Omental fat pad (tissue), 4 donors: ENCODE data around the gene RUSF1. TPM values are rescaled to one million over a fixed set of nuclear protein-coding genes. Genes with fewer than 3 reads are reported as not detected.
"Not testable (repeated sequence)": the region's sequence is repeated elsewhere in the genome, so short reads cannot be mapped to it uniquely, and the experiment has no call there.

Experiments used
- ATAC-seq: fragments of 150-250 bp; one replicate; pipeline ENCODE4 v1.9.1; 2016; ENCODE audit warnings: mild to moderate bottlenecking, moderate library complexity; ENCODE audit not compliant: low FRiP score
- DNase-seq: peaks from one replicate; pipeline ENCODE4 v3.0.0-alpha.2; 2019; ENCODE audit warnings: low spot score
- total RNA-seq, 4 donors: library from RNA; depleted of rRNA; stranded (reverse); fragments of >200 nt; gene quantifications; one replicate each; pipeline ENCODE4 v1.1.0, GENCODE V29; 2016
- TF ChIP-seq, protein P1 (sequence below), 3 donors: fragments of 450-650 bp; IDR thresholded peaks; one replicate each; pipeline ENCODE4 v1.5.1; 2016 to 2017; ENCODE audit warnings: antibody characterized with exemption in 3 of 3, mild to moderate bottlenecking in 3 of 3, moderate library complexity in 2 of 3

The RUSF1 gene
- total RNA-seq, 4 donors from 2014 or later, result 35.3 to 56.7 (median 48.9) TPM

DNA sequence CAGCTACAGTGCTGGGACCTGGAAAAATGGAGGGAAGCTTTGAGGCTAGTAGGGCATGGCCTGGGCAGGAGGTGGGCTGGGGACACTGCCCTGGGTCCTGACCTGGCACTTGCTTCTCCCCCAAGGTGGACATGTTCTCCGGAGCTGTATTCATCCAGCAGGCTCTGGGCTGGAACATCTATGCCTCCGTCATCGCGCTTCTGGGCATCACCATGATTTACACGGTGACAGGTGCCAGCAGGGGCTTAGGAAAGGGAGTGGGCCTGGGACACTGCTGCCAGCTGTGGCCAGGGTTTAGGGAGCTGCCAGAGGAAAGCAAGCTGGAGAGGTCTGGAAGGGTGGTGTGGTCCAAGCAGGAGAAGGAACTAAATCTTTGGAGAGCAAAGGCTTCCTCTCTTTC, 22.1 kb downstream of the RUSF1 start:
- DNase-seq (no peak), ATAC-seq (no peak)
- TF ChIP-seq, protein P1, sequence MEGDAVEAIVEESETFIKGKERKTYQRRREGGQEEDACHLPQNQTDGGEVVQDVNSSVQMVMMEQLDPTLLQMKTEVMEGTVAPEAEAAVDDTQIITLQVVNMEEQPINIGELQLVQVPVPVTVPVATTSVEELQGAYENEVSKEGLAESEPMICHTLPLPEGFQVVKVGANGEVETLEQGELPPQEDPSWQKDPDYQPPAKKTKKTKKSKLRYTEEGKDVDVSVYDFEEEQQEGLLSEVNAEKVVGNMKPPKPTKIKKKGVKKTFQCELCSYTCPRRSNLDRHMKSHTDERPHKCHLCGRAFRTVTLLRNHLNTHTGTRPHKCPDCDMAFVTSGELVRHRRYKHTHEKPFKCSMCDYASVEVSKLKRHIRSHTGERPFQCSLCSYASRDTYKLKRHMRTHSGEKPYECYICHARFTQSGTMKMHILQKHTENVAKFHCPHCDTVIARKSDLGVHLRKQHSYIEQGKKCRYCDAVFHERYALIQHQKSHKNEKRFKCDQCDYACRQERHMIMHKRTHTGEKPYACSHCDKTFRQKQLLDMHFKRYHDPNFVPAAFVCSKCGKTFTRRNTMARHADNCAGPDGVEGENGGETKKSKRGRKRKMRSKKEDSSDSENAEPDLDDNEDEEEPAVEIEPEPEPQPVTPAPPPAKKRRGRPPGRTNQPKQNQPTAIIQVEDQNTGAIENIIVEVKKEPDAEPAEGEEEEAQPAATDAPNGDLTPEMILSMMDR (IDR thresholded peaks at IDR 0.05), result no peak

DNA sequence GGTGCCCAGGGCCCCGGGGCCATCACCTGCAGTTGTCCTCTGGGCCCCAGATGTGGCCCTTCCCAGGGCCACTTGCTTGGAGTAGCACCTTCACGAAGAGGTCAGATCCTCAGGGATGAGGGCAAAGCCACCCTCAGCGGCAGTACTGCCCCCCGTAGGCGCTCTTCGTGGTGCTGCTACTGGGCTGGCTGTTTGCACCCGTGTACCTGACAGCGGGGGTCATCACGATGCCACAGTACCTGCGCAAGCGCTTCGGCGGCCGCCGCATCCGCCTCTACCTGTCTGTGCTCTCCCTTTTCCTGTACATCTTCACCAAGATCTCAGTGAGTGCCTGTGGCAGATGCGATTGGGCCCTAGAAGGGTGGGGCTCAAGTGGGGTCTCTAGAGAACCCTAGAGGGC, 22.6 kb downstream of the RUSF1 start:
- TF ChIP-seq, protein P1 (IDR thresholded peaks at IDR 0.05), result no peak
- ATAC-seq (no peak), DNase-seq (no peak)

- no peak for DNase-seq
- ATAC-seq, result no peak
- TF ChIP-seq, protein P1 (IDR thresholded peaks at IDR 0.05), result no peak
Measured at GRCh38 chr16:31484491-31485171, 23.6 kb downstream of the RUSF1 start.

- ATAC-seq, DNase-seq: not testable (repeated sequence)
Measured at GRCh38 chr16:31484048-31484447, 24.1 kb downstream of the RUSF1 start.

GRCh38 chr16:31483081-31483480, 25.1 kb downstream of the RUSF1 start, which contains the start of gene SLC5A2:
SLC5A2 (plus strand) TSS chr16:31483123; CDS start chr16:31483137, 14 bp downstream.
- TF ChIP-seq, protein P1 (IDR thresholded peaks at IDR 0.05), result no peak
- DNase-seq, result no peak
- no peak for ATAC-seq

GRCh38 chr16:31480851-31481536, 27.2 kb downstream of the RUSF1 start:
- ATAC-seq (no peak), DNase-seq (no peak)
- TF ChIP-seq, protein P1 (IDR thresholded peaks at IDR 0.05), result no peak

DNA sequence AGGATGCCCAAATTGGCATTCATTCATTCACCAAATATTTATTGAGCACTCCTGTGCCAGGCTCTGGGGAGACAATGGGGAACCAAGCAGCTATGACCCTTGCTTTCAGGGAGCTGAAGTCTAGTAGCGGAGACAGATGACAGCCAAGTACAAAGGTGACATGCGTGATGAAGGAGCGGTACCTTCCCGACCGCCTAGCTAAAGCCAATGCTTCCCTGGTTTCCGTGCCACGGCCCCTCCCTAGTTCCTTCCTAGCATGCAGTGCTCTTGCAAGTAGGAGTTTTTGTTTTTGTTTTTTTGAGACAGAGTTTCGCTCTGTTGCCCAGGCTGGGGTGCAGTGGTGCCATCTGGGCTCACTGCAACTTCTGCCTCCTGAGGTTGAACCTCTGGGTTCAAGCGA, 28.4 kb downstream of the RUSF1 start:
- TF ChIP-seq, protein P1 (IDR thresholded peaks at IDR 0.05), result no peak
- ATAC-seq (no peak), DNase-seq (no peak)
